GM23248 (cell line): ENCODE measurements around the gene CNST. TPM values are rescaled to one million over a fixed set of nuclear protein-coding genes. Genes with fewer than 3 reads are reported as not detected.
A peak's percentile ranks its signal among the peaks of the same experiment; 100 is the strongest.

Experiments
- DNase-seq: peaks from one replicate; pipeline ENCODE4 v3.0.0-alpha.2; 2015
- H2AFZ ChIP-seq: fragments of 200-600 bp; sonication (generic); 2 replicates; pipeline ENCODE4 v1.6.1; 2016; ENCODE audit warnings: antibody characterized with exemption
- H3F3A ChIP-seq: fragments of 200-600 bp; sonication (generic); 2 replicates; pipeline ENCODE4 v1.6.1; 2016; ENCODE audit warnings: mild to moderate bottlenecking, antibody characterized with exemption, mixed run types; ENCODE audit not compliant: insufficient read depth
- H3K27ac ChIP-seq: fragments of 200-600 bp; sonication (generic); 2 replicates; pipeline ENCODE4 v1.5.1; 2016; ENCODE audit warnings: mild to moderate bottlenecking
- H3K27me3 ChIP-seq: fragments of 200-600 bp; sonication (generic); replicated peaks from 2 replicates; pipeline ENCODE4 v1.6.1; 2016; ENCODE audit warnings: mild to moderate bottlenecking; ENCODE audit not compliant: insufficient read depth
- H3K36me3 ChIP-seq: fragments of 200-600 bp; sonication (generic); 2 replicates; pipeline ENCODE4 v1.6.1; 2016; ENCODE audit warnings: low read depth, mild to moderate bottlenecking
- H3K4me1 ChIP-seq: fragments of 200-600 bp; sonication (generic); 2 replicates; pipeline ENCODE4 v1.6.1; 2016; ENCODE audit warnings: mild to moderate bottlenecking; ENCODE audit not compliant: insufficient read depth
- H3K4me2 ChIP-seq: fragments of 200-600 bp; sonication (generic); one replicate; pipeline ENCODE4 v1.6.1; 2016; ENCODE audit warnings: mild to moderate bottlenecking; ENCODE audit not compliant: unreplicated experiment
- H3K4me3 ChIP-seq: fragments of 200-600 bp; sonication (generic); 2 replicates; pipeline ENCODE4 v1.5.1; 2016; ENCODE audit warnings: mild to moderate bottlenecking
- H3K79me2 ChIP-seq: fragments of 200-600 bp; sonication (generic); 2 replicates; pipeline ENCODE4 v1.6.1; 2016; ENCODE audit warnings: mild to moderate bottlenecking; ENCODE audit not compliant: insufficient read depth
- H3K9ac ChIP-seq: fragments of 200-600 bp; sonication (generic); 2 replicates; pipeline ENCODE4 v1.6.1; 2016; ENCODE audit warnings: mild to moderate bottlenecking
- H3K9me2 ChIP-seq: fragments of 200-600 bp; sonication (generic); 2 replicates; pipeline ENCODE4 v1.6.1; 2016; ENCODE audit warnings: mixed run types, mild to moderate bottlenecking, moderate library complexity; ENCODE audit not compliant: insufficient read depth
- H3K9me3 ChIP-seq: fragments of 200-600 bp; sonication (generic); one replicate; pipeline ENCODE4 v1.6.1; 2017; ENCODE audit warnings: low read depth
- H4K20me1 ChIP-seq: fragments of 200-600 bp; sonication (generic); 2 replicates; pipeline ENCODE4 v1.6.0; 2016; ENCODE audit not compliant: insufficient read depth
- EZH2 ChIP-seq: fragments of 200-600 bp; sonication (generic); IDR thresholded peaks from 2 replicates; pipeline ENCODE4 v1.6.1; 2018; ENCODE audit warnings: antibody characterized with exemption, mild to moderate bottlenecking; ENCODE audit not compliant: insufficient read depth, poor library complexity, severe bottlenecking
- EZH2phosphoT487 ChIP-seq: fragments of 200-600 bp; sonication (generic); IDR thresholded peaks from 2 replicates; pipeline ENCODE4 v1.6.1; 2018; ENCODE audit warnings: antibody characterized with exemption, moderate library complexity, mild to moderate bottlenecking, low read depth; ENCODE audit not compliant: insufficient read depth
- WGBS, 2 experiments: methylation state at CpG; one replicate each; pipeline ENCODE4 v1.1.6; 2015 to 2017; ENCODE audit warnings: low lambda C conversion rate in 2 of 2, low coverage in 1 of 2; ENCODE audit errors: missing lambda C conversion rate in 2 of 2; 5-methylcytosine and 5-hydroxymethylcytosine counted together
- in situ Hi-C: fragments of 300-500 bp; cut with MboI; formaldehyde crosslinking; loops from 2 replicates; pipeline ENCODE4 v1.15.0; 2020
- polyA plus RNA-seq: library from polyadenylated mRNA; unstranded; fragments of >200 nt; fragmentation: Nextera tagmentation; extraction: Ambion mirVana; gene quantifications from 2 replicates; pipeline ENCODE4 v1.2.1, GENCODE V29; 2016
- total RNA-seq: library from RNA; depleted of rRNA; stranded (reverse); fragments of >200 nt; shearing (Covaris generic); gene quantifications from 2 replicates; pipeline ENCODE4 v1.2.3, GENCODE V29; 2014

CNST gene
- total and polyA plus RNA-seq, 2 experiments from 2014 or later: 33.5 to 41.7 TPM

GRCh38 chr1:246579818-246580217 lies 13.6 kb downstream of the CNST start:
- Histone ChIP-seq H3K36me3 (peaks cover 22% of the 10 kb centered on the region; the same call in 1 of the 2 replicates), H2AFZ (no peak overlapping the region), H3K9ac (peak overlapping the region; percentile 4), H3K79me2 (peaks cover 100% of the 10 kb centered on the region), H3K27me3 (no peaks in the 10 kb centered on the region), H3K4me2 (peak overlapping the region; percentile 67), H3K4me1 (peaks cover 56% of the 10 kb centered on the region), H3K4me3 (peak overlapping the region; percentile 14; the same call in 1 of the 2 replicates), H3F3A (peaks cover 43% of the 10 kb centered on the region), H4K20me1 (no peaks in the 10 kb centered on the region), H3K9me2 (no peaks in the 10 kb centered on the region), H3K9me3 (no peaks in the 10 kb centered on the region), H3K27ac (peak overlapping the region; percentile 29)
- DNase-seq: no peak
- in situ Hi-C loops: no loop called here
- TF ChIP-seq EZH2 (no peak), EZH2phosphoT487 (no peak)
- WGBS, 2 experiments: 21 to 25% methylated on average over 3 of the region's 3 CpGs

GRCh38 chr1:246580497-246581370 lies 14.5 kb downstream of the CNST start:
- peaks cover 18% of the 10 kb centered on the region; the same call in 1 of the 2 replicates for H3K36me3 ChIP-seq
- peak overlapping the region; percentile 67 for H3K4me2 ChIP-seq
- peak overlapping the region; percentile 29; the same call in 1 of the 2 replicates for H3K27ac ChIP-seq

DNA sequence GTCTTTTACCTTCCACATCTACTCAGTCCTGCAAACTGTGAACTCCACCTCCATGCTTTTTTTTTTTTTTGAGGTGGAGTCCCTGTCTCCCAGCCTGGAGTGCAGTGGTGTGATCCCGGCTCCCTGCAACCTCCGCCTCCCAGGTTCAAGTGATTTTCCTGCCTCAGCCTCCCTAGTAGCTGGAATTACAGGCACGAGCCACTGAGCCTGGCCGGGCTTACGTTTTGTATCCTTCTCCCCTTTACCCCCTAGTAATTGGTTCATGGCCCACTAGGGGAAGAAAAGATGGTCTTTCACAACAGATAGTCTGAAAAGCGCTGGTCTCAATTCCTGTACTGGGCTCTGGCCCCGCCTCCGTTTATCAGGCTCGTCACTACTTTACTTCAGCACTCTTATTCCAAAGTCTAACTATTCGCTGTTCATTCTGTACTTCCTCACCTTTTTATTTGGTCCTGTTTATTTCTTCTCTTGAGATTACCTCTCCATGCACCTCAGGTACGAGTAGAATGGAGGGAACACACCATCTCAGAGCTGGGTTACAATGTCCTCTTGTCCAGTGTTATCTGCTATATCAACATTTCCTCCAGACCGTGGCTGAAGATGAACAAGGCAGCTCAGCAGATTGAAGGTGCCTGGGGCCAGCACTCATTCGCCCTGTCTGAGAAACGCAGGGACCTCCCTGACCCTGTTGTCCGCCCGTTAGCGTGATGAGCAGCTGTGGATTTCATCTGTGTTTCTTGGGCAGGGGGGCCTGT lies 16.2 kb downstream of the CNST start:
- Histone ChIP-seq H3F3A (peaks cover 46% of the 10 kb centered on the region), H4K20me1 (no peaks in the 10 kb centered on the region), H3K9me2 (no peaks in the 10 kb centered on the region), H3K4me3 (no peak overlapping the region), H3K27me3 (no peaks in the 10 kb centered on the region), H3K36me3 (peaks cover 18% of the 10 kb centered on the region; the same call in 1 of the 2 replicates), H2AFZ (no peak overlapping the region), H3K4me2 (no peak overlapping the region), H3K9me3 (no peaks in the 10 kb centered on the region), H3K9ac (no peak overlapping the region), H3K4me1 (peaks cover 65% of the 10 kb centered on the region), H3K27ac (no peak overlapping the region), H3K79me2 (peaks cover 100% of the 10 kb centered on the region)
- TF ChIP-seq EZH2phosphoT487: no peak
- no peak for TF ChIP-seq EZH2
- 92 to 93% methylated on average over 17 of the region's 17 CpGs for WGBS, 2 experiments
- in situ Hi-C loops: no loop called here
- DNase-seq: no peak

More at GRCh38 chr1:246580497-246581370, 14.5 kb downstream of the CNST start:
- Histone ChIP-seq H2AFZ (no peak overlapping the region), H3K9me2 (no peaks in the 10 kb centered on the region), H4K20me1 (no peaks in the 10 kb centered on the region), H3K4me1 (peaks cover 60% of the 10 kb centered on the region), H3K9ac (peak overlapping the region; percentile 4), H3K4me3 (no peak overlapping the region), H3K79me2 (peaks cover 100% of the 10 kb centered on the region), H3K9me3 (no peaks in the 10 kb centered on the region), H3F3A (peaks cover 43% of the 10 kb centered on the region), H3K27me3 (no peaks in the 10 kb centered on the region)
- TF ChIP-seq EZH2phosphoT487 (no peak), EZH2 (no peak)
- 92 to 93% methylated on average over 15 of the region's 15 CpGs for WGBS, 2 experiments
- in situ Hi-C loops: no loop called here
- DNase-seq: no peak

DNA sequence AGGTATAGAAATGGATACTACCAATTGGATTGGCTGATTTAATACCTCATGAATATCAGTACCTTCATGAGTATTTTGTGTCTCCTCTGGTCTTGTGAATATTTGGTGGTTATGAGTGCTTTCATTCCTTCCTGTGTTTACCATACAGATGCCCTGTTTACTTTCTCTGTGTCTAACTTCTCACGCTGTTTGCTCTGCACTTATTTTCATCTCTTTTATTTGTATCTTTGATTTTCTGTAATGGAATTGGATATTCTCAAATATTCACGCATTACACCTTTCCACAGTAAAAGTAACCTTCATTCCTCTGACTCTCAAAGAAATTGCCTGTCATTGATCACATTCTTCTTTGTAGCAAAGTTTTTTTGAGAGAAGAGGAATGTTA lies 16.8 kb downstream of the CNST start:
- Histone ChIP-seq H3K27me3 (no peaks in the 10 kb centered on the region), H3K9ac (peak overlapping the region; percentile 9; the same call in 1 of the 2 replicates), H3K4me3 (no peak overlapping the region), H2AFZ (no peak overlapping the region), H3K27ac (peak overlapping the region; percentile 34), H4K20me1 (no peaks in the 10 kb centered on the region), H3K79me2 (peaks cover 96% of the 10 kb centered on the region), H3K9me2 (no peaks in the 10 kb centered on the region), H3K9me3 (no peaks in the 10 kb centered on the region), H3F3A (peaks cover 43% of the 10 kb centered on the region), H3K4me2 (no peak overlapping the region), H3K4me1 (peaks cover 64% of the 10 kb centered on the region), H3K36me3 (peaks cover 18% of the 10 kb centered on the region; the same call in 1 of the 2 replicates)
- DNase-seq: no peak
- TF ChIP-seq EZH2 (no peak), EZH2phosphoT487 (no peak)
- in situ Hi-C loops: no loop called here
- WGBS, 2 experiments: 99 to 100% methylated on average over 2 of the region's 2 CpGs
